NCI-H128 (cell line): ENCODE data around the gene RAB24.
A peak's percentile ranks its signal among the peaks of the same experiment; 100 is the strongest.

Source experiments
- DNase-seq: peaks from one replicate; lab custom pipeline; 2025; ENCODE audit not compliant: unreplicated experiment; lab: John Stamatoyannopoulos, UW

Gene RAB24

GRCh38 chr5:177333420-177334154 is 30.1 kb upstream of the RAB24 start:
- DNase-seq, result no peak

GRCh38 chr5:177332896-177333260 is 29.4 kb upstream of the RAB24 start:
- no peak for DNase-seq

- DNase-seq, result no peak
Measured at GRCh38 chr5:177332031-177332895, 28.7 kb upstream of the RAB24 start.

GRCh38 chr5:177330991-177331842 is 27.7 kb upstream of the RAB24 start:
- no peak for DNase-seq

- no peak for DNase-seq
Measured at GRCh38 chr5:177329883-177330282, 26.4 kb upstream of the RAB24 start.

GRCh38 chr5:177328545-177329231 is 25.2 kb upstream of the RAB24 start:
- no peak for DNase-seq

GRCh38 chr5:177327539-177328522 is 24.3 kb upstream of the RAB24 start:
- no peak for DNase-seq

GRCh38 chr5:177325868-177326381 is 22.4 kb upstream of the RAB24 start:
- no peak for DNase-seq

- DNase-seq, result no peak
Measured at GRCh38 chr5:177320879-177321278, 17.4 kb upstream of the RAB24 start.

GRCh38 chr5:177319913-177320588 is 16.5 kb upstream of the RAB24 start:
- no peak for DNase-seq

- peak; percentile 55 for DNase-seq
Measured at GRCh38 chr5:177317959-177318377, 14.4 kb upstream of the RAB24 start.

- DNase-seq, result no peak
Measured at GRCh38 chr5:177316005-177316404, 12.5 kb upstream of the RAB24 start.

GRCh38 chr5:177315411-177315810 is 11.9 kb upstream of the RAB24 start:
- no peak for DNase-seq

- DNase-seq, result no peak
Measured at GRCh38 chr5:177314376-177315342, 11.1 kb upstream of the RAB24 start.

GRCh38 chr5:177313561-177314259 is 10.2 kb upstream of the RAB24 start:
- no peak for DNase-seq

GRCh38 chr5:177312649-177313181 is 9.2 kb upstream of the RAB24 start:
- DNase-seq, result no peak
